Measurements from ENCODE around the gene USP9X. TPM values are rescaled to one million over a fixed set of nuclear protein-coding genes. Genes with fewer than 3 reads are reported as not detected.
A peak's percentile ranks its signal among the peaks of the same experiment; 100 is the strongest.
"Not testable (repeated sequence)": the region's sequence is repeated elsewhere in the genome, so short reads cannot be mapped to it uniquely, and the experiment has no call there.

The USP9X gene
- total and polyA plus RNA-seq, 9 of the 15 experiments (the other 6 are each of a cell fraction or from before 2014, with no cell fraction given) = 10.9 to 47.8 (median 29.5) TPM

GRCh38 chrX:41115104-41115425 lies 29.8 kb downstream of the USP9X start:
- H3K27ac ChIP-seq (ENCODE audit: extremely low read depth, low read depth, low read length); H3K27me3 ChIP-seq (ENCODE audit: control insufficient read depth in 2 of 2, insufficient read depth in 2 of 2, low read length in 2 of 2); H3K4me2 ChIP-seq (ENCODE audit: insufficient read depth, low read length); H3K9me3 ChIP-seq (replicated peaks; ENCODE audit: control insufficient read depth, insufficient read depth, low read depth, low read length); in situ Hi-C loops (cut with MboI); FAIRE-seq; BruUV-seq (replicated peaks); H3K9me1 ChIP-seq (ENCODE audit: control insufficient read depth, insufficient read depth, low read length); H2AFZ ChIP-seq (ENCODE audit: low read depth, low read length); H3K36me3 ChIP-seq (ENCODE audit: control insufficient read depth, insufficient read depth, low read length); H3K4me3 ChIP-seq; H3K9ac ChIP-seq (ENCODE audit: insufficient read depth in 1 of 2, low read depth in 2 of 2, low read length in 2 of 2); TF ChIP-seq REST (CRISPR knock-in tag; IDR thresholded peaks at IDR 0.05; ENCODE audit: low read depth): not testable (repeated sequence)
- ChIA-PET CTCF (ENCODE audit: low intra/inter-chr PET ratio) (interaction anchor here (1.0 kb wide), 1 partner anchor 451 kb away, joined by 4 read pairs; no protein-coding TSS in a partner anchor), POLR2A (interaction anchor here (0.7 to 1.4 kb wide), 4 partner anchors 10 to 26 kb away, joined by 3 to 4 read pairs (median 3); no protein-coding TSS in a partner anchor)
- Histone ChIP-seq H3K79me2 (ENCODE audit: control insufficient read depth, insufficient read depth, low read length) (peaks cover 96% of the 10 kb centered on the region), H3K4me1 (replicated peaks in 1 of 2; ENCODE audit: control insufficient read depth in 2 of 2, insufficient read depth in 2 of 2, low read length in 2 of 2) (peaks cover 6 to 17% of the 10 kb centered on the region in 2 experiments; a peak in 4 of 5 replicates), H4K20me1 (replicated peaks; ENCODE audit: control insufficient read depth, insufficient read depth, low read length) (peaks cover 29% of the 10 kb centered on the region)
- 0% methylated on average over 2 of the region's 4 CpGs for WGBS (ENCODE audit: insufficient coverage, low coverage, missing lambda C conversion rate)
- ATAC-seq = peak; percentile 56
- DNase-seq (ENCODE audit: extremely low read depth in 1 of 4, low spot score in 3 of 4) = peak; percentile 19 to 61 (median 24)
- intact Hi-C loops (cut with micrococcal nuclease) = loop anchor here (1.0 to 10.0 kb wide), 4 partner anchors 105 to 460 kb away; no protein-coding TSS in a partner anchor
- peak; percentile 8 to 54 (median 47); a peak in 4 of 6 replicates for TF ChIP-seq CTCF (IDR thresholded peaks at IDR 0.05 in 2 of 3, conservative IDR thresholded peaks at IDR 0.05 in 1 of 3; ENCODE audit: insufficient read depth in 2 of 3, low read depth in 1 of 3, low read length in 3 of 3)
- peak; percentile 39 to 49 for TF ChIP-seq RAD21 (CRISPR knock-in tag; conservative IDR thresholded peaks at IDR 0.05 in 1 of 2, IDR thresholded peaks at IDR 0.05 in 1 of 2)
- TF ChIP-seq SMC3 (conservative IDR thresholded peaks at IDR 0.05; ENCODE audit: insufficient read depth, low read depth, low read length) = peak; percentile 10; the same call in 1 of the 2 replicates
- peak; percentile 60 for TF ChIP-seq CTCFL (IDR thresholded peaks at IDR 0.05; ENCODE audit: borderline replicate concordance, insufficient read depth, low read depth, low read length, poor library complexity, severe bottlenecking)
- TF ChIP-seq ZNF384 (IDR thresholded peaks at IDR 0.05; ENCODE audit: low read depth, low read length) = peak; percentile 95
- peak; percentile 82 for TF ChIP-seq ZNF121 (CRISPR knock-in tag; conservative IDR thresholded peaks at IDR 0.05)
- peak; percentile 75; the same call in 1 of the 2 replicates for TF ChIP-seq BCOR (IDR thresholded peaks at IDR 0.05)
- TF ChIP-seq REST (IDR thresholded peaks at IDR 0.05; ENCODE audit: borderline replicate concordance) = peak; percentile 18; the same call in 1 of the 2 replicates
- TF ChIP-seq BRD9 (IDR thresholded peaks at IDR 0.05; ENCODE audit: low read depth, partially characterized antibody) = peak; percentile 23
